Bone marrow (tissue), 2 donors: ENCODE measurements around the gene ADGRG2.

Experiments used
- DNase-seq, 2 donors: peaks; one replicate each; lab custom pipeline; 2025; lab: John Stamatoyannopoulos, UW

Gene ADGRG2, protein sequence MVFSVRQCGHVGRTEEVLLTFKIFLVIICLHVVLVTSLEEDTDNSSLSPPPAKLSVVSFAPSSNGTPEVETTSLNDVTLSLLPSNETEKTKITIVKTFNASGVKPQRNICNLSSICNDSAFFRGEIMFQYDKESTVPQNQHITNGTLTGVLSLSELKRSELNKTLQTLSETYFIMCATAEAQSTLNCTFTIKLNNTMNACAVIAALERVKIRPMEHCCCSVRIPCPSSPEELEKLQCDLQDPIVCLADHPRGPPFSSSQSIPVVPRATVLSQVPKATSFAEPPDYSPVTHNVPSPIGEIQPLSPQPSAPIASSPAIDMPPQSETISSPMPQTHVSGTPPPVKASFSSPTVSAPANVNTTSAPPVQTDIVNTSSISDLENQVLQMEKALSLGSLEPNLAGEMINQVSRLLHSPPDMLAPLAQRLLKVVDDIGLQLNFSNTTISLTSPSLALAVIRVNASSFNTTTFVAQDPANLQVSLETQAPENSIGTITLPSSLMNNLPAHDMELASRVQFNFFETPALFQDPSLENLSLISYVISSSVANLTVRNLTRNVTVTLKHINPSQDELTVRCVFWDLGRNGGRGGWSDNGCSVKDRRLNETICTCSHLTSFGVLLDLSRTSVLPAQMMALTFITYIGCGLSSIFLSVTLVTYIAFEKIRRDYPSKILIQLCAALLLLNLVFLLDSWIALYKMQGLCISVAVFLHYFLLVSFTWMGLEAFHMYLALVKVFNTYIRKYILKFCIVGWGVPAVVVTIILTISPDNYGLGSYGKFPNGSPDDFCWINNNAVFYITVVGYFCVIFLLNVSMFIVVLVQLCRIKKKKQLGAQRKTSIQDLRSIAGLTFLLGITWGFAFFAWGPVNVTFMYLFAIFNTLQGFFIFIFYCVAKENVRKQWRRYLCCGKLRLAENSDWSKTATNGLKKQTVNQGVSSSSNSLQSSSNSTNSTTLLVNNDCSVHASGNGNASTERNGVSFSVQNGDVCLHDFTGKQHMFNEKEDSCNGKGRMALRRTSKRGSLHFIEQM

DNA sequence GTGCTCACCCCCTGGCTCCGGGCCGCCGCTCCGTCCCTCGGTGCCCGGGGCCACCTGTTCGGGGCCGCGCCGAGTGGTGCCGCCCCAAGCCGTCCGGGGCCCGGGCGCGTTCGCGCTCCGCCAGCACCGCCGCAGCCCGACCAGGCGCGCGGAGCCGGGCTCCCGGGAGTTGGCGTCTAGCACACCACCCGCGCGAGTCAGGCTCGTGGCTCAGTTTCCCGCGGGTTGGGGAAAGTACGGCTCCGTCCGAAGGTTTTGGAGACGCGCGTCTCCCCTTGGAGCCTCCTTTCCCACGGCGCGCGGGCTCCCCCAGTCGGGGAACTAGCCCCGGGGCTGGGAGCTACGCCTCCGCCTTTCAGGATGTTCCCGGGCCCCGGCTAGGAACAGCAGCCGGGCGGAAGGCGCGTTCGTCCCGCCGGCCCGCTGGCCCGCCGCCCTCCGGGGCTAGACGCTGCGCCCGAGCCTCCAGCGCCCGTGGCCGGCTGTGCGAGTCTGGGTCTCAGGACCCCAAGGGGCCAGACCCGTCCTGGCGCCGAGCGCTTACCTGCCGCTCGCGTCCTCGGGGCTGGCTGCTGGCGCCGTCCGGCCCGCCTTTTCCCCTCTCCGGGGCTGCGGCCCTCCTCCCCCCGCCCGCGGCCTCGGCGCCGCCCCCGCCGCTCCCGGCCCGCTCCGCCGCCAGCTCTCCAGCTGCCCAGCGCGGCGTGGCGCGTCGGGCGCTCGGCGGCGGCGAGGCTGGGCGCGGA, at the start of gene ADGRG2:
ADGRG2 (minus strand) TSS at position 571 of the 743 bp plus-strand sequence. CDS start 53,634 bp downstream, outside the sequence.
- no peak for DNase-seq

DNA sequence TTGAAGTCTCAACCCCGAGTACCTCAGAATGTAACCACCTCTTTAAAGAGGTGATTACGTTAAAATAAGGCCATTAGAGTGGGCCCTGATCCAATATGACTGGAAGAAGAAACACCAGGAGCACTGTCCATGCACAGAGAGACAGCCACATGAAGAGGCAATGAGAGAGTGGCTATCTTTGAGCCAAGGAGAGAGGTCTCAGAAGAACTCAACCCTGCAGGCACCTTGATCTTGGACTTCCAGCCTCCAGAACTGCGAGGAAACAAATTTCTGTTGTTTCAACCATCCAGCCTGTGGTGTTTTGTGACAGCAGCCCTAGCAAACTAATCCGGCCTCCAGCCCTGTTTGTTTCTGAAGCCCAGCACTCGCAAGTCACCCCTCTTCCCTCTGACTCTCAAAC, 46.3 kb upstream of the ADGRG2 start:
- DNase-seq: no peak

DNA sequence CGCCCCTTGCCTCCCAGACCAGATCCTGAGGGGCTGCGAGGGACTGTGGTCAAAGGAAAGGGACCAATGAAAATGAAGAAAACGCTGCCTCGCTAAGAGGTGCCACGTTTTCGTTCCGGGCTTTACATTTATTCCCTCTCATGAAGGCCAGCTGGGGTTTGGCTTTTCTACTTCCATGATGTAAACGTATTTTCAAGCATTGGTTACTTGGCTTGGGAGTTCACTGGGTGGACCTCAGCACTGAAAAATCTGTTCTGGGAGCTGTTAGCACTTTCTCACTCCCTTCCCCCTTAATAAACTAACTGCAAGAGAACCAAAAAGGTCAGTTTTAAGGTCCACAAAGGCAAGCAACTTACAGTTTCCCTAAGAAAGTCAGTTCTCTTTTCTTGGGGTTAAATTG, 40.6 kb upstream of the ADGRG2 start:
- no peak for DNase-seq

DNA sequence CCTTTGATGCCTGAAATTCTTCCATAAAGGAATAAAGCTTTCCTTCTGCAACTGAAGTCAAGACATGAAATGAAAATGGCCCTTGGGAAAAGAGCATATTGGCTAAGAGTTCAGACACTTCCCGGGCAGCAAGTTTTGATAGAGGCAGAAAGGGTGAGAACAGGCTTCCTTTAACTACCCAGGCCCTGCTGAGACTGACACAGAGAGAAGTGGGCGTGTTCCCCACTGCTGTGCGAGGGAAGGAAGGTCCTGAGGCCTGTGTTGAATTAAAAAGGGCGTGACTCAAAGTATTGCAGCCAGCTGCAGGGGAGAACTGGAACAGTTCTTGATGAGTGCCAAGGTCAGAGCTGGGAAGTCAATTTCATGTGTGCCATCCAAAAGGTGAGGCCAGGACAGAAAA, 33.9 kb upstream of the ADGRG2 start:
- DNase-seq: no peak

DNA sequence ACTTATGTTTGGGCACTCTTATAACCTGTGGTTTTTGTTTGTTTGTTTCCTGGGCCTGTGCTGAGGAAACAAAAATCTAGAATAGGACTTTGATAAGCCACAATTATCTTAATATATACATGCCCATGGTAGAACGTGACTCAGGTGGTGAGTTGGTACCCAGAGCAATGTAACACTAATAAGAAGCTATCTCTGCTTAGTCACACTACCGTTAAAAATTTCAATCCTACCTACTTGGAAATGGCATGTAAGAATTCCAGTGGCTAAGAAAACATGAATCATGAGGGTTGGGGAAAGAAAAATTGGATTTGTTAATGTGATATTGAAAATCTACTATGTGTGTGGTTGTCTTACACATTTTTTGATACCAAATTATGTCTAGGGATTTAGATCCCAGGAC, 30.5 kb upstream of the ADGRG2 start:
- DNase-seq: no peak

DNA sequence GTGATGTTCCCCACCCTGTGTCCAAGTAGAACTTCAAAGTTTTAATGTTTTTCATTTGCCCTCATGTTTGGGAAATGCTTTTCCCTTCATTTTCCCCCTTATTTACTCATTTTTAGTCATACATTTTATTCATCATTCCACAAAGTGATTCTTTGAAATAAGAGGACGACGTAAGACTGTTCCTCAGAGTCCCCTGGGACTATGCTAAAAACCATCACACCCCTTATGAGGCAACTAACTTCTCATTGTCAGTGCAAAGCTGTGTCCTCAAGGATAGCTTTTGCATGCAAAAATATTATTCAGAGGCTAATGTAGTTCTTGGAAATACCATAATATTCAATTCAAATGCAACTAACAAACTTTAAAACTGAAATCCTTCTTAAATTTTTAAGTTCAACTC, 14.8 kb upstream of the ADGRG2 start:
- no peak for DNase-seq

DNA sequence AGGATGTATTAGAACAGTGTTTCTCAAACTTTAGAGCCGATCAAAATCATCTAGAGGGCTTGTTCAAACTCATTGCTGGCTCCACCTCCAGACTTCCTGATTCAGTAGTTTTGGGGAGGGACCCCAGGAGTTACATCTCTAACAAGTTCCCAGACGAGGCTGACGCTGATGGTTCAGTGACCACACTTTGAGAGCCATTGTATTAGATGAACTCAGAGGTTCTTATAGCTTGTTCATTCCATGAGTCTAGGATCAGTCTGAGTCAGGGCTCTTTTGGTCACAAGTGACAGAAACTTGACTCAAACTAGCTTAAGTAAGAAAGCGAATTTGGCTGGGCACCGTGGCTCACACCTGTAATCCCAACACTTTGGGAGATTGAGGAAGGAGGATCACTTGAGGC, 11.5 kb upstream of the ADGRG2 start:
- no peak for DNase-seq

DNA sequence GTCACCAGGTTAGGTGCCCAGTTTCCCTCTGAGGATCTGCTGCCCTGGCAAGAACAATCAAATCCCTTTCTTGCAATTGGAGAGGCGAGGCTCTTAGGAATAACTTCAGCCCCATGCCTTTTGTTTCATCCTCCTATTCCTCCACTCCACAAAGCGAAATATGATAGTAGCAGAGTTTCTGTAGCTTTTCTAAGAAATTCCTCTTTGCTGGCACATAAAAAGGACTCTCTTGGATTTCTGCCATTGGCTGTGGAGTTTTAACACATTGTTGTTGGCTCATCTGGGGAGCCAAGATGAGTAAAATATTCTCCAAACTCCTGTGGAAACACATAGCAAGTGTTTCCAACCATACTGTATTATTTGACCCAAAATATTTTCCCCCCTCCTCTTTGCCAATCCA, 11.0 kb upstream of the ADGRG2 start:
- DNase-seq: no peak

DNA sequence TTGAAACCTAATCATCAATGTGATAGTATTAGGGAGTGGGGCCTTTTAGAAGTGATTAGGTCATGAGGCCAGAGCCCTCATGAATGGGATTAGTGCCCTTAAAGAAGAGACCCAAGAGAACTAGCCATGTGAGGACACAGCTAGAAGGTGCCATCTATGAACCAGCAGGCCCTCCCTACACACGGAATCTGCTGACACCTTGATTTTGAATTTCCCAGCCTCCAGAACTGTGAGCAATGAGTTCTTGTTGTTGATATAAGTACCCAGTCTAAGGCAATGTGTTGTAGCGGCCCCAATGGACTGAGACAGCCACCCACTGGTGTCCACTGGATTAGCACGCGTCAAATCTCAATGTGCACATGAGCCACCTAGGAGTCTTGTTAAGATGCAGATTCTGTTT, 8.4 kb upstream of the ADGRG2 start:
- DNase-seq: no peak

DNA sequence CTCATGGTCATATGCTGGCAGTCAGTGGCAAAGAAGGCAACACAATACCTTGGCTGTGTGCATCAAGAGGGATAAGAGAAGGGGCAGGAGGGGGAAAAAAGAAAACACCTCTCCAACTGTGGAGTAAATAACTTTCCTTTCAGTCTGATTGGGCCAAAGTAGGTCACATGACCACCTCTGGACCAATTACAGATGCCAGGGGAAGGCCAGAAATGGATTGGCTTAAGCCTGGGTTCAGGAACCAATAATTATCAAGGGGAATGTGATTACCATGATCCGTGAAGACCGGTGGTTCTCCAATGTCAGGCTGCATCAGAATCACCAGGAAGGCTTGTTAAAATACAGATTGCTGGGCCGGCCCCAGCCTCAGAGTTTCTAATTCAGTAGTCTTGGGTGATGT, 7.4 kb upstream of the ADGRG2 start:
- no peak for DNase-seq

DNA sequence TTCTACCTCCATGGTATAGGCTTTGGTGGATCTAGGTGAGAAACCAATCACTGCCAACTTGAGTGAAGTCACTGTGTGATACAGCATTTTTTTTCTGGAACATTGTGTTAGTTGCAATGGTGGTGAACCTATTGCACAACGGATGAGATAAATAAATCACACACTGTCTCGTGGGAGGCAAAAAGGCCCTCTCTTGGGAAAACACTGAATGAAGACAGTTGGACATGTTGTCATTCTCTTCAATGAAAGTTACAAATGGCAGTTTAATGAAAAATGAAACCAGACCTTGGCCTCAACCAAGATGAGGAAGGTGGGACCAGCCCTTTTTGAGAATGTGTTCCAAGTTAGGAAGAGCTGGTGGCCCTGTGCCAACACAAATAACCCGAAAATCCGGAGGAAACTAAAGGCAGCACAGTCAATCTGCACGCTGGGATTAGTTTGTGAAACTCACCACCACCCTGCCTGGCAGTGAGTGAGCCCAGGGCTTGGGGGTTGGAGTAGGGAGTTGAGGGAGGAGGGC, 5.4 kb upstream of the ADGRG2 start:
- DNase-seq: no peak

DNA sequence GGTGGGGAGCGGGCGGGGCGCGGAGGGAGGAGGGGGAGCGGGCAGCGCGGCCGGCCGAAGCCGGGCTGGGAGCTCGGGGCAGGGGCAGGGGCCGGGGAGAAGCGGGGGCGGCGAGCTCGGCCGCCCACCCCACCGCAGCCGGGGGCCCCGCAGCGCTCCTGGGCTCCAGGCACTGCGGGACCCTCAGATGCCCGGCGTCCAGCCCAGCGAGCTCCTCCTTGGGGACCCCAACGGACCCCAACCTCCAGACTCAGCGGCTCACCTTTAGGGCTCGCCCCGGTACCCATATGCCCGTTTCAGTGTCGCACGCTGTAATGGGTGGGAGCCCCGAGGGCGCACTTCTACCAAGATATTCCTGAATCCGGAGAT, 357 bp upstream of the ADGRG2 start:
- DNase-seq: no peak

DNA sequence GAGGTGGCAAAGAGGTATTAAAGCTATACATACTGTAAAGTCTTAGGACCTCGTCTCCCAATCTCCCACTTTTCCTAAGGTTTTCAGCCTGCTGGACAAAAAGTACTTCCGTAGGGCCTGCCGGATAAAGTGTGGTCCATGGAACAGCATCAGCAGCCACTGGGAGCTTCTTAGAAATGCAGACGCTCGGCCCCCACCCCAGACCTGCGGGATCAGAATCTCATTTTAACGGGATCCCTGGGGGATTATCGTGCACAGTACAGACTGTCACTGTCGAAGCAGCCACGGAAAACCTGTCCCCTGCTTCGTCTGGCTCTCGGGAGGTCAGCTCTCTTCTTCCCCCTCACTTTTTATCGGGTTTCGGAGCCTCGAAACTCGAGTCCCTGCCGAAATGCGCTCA, 802 bp downstream of the ADGRG2 start:
- no peak for DNase-seq

DNA sequence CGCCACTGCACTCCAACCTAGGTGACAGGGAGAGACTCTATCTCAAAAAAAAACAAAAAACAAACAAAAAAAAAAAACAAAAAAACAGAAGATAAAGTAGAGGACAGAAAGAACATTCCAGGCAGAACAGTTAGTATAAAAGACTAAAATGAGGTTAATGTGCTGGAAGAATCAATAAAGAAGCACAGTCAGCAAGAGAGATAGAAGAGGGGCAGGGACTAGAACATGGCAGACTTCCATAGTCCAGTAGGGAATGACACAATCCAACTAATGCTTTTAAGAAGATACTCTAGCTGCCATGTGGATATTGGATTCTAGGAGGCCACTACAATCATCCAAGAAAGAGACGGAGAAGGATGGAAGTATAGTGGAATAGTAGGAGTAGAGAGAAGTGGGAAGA, 11.6 kb downstream of the ADGRG2 start:
- DNase-seq: no peak

DNA sequence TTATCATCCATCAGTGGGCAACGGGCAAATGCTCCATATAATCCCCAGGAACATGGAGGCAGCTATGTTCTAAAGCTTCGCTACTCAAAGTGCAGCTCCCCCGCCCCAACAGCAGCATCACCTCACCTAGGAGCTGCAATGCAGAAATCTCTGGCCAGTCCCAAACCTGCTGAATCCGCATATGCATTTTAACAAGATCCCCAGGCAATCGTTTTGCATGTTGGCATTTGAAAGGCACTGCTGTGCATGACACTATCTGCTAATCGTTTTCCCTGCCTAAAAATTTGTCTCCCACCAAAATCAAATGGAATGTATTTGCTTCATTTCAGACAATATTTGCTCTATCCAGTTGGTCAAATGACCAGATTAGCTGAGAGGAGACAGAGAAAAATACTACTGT, 15.2 kb downstream of the ADGRG2 start:
- no peak for DNase-seq

DNA sequence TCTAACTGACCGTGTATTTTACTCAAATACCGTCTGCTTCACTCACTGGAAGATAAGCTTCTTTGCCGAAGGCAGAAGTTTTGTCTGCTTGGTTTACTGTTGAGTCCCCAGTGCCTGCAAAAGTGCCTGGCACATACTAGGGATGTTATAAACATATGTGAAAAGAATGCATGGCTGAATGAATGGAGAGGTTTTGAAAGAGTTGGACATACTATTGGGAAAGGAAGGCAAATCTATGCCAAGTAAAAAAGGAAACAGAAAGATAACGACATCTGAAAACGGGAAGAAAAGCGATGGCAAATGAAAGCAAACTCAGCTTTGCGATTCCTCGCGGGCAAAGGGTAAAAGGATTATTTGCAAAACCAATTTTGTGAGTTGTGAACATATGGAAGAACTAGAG, 21.7 kb downstream of the ADGRG2 start:
- no peak for DNase-seq

DNA sequence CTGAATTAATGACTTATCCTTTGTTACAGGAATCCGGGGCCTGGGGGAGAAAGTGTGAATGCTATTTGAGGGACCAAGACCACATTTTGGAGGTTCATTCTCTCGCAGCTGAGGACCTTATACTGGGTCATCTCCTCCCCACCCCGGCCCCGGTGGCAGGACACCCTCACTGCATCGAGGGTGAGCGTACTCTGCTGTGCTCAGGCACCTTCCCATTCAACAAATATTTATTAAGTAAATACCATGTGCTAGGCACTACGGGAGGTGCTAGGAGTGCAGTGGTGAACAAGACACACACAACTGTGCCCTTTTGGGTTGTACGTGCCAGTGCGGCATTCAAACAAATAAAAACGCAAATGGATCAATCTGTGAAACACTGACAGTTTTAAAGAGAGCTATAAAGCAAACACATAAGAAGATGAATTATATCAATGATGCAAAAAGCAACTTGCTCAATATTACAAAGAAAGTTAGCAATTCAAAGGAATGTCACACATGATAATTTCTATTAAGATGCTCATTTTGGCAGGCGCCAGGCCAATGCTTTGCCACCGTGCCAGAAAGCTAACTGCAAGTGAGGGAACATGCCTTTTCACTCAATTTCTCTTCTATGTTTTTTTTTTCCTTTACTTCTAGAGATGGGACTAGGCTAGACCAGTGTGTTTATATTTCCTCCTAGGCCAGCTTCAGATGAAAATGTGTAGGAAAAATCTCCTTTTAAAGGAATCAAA, 24.6 kb downstream of the ADGRG2 start:
- DNase-seq: no peak

DNA sequence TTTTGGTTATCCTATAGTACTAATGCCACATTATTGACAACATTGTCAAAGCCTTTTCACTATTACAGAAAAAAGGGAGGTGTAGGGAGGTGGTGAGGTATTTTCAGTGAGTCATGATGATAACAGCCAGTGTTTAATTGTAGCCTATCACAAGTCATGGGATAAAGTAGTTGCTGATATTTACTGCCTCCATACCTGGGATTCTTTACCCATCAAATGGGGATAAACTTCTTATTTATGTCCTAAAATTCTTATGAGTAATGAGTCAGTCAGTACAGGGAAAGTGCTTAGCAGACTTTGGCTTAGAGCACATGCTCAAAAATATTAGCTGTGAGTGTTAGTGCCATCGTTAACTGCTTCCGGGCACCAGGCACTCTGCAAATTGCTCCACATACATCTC, 25.7 kb downstream of the ADGRG2 start:
- DNase-seq: no peak

DNA sequence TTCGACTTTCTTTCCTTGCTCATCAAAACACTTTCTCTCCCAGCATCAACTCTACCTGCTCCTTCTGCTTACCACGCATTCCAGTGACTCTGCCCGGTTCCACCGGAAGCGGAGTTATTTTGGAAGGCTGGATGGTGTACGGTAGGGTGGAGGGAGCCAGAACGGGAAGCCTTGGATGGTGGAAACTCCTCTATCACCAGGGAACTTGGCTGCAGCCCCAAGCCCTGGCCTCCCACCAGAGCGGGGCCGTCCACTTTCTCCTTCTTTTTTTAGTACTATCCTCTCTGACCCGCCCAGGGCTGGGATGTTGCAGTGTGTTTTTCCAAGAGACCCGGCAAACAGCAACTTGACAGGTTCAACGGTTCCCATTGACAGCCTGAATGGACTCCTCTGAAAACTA, 27.6 kb downstream of the ADGRG2 start:
- DNase-seq: no peak

DNA sequence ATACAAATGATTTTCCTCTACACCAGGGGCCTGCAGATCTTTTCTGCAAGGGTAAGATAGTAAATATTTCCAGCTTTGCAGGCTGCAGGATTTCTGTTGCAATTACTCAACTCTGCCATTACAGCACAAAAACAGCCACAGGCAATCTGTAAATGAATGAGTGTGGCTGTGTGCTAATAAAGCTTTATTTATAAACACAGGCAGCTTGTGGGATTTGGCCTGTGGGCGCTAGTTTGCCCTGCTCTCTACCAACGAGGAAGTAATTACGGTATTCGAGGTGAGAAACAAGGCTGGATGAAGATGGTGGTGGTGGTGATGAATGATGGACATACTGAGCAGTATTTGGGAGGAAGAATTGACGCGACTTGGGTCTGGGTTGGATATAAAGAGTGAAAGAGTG, 30.7 kb downstream of the ADGRG2 start:
- DNase-seq: no peak

DNA sequence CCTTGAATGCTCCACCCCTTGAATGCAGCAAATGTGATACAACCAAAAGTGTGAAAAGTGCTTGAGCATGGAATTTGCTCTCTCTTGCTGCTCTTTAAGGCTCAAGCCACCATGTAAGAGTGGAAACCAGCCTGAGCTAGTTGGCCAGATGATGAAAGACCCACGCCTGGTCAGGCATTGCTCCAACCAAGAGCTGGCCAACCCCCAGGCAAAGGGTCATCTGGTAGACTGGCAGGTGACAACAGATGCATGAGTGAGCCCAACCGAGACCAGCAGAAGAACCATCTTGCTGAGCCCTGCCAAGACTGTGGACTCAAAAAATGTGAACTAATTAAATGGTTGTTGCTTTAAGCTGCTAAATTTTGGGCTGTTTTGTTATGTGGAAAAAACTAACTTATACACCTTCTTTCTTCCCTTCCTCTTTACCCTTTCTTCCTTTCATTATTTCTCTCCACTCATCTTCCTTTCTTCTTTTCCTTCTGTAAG, 32.7 kb downstream of the ADGRG2 start:
- DNase-seq: no peak
